Measurements from ENCODE around the gene COL9A1. TPM values are rescaled to one million over a fixed set of nuclear protein-coding genes. Genes with fewer than 3 reads are reported as not detected.

The COL9A1 gene
- total RNA-seq, 1 donor from 2014 or later = 7.8 TPM

GRCh38 chr6:70246118-70246517, 56.8 kb downstream of the COL9A1 start:
- no peaks in the 10 kb centered on the region for H3K4me1 ChIP-seq (ENCODE audit: control insufficient read depth in 3 of 3, insufficient read depth in 3 of 3, low read length in 3 of 3)
- H3K27me3 ChIP-seq (ENCODE audit: control insufficient read depth in 3 of 3, insufficient read depth in 3 of 3, low read length in 3 of 3) = no peaks in the 10 kb centered on the region
- H3K9ac ChIP-seq (ENCODE audit: low read depth in 1 of 3, low read length in 3 of 3) = no peak overlapping the region
- no peaks in the 10 kb centered on the region for H3K36me3 ChIP-seq (ENCODE audit: control insufficient read depth in 3 of 3, insufficient read depth in 3 of 3, low read length in 3 of 3)
- H3K9me3 ChIP-seq (ENCODE audit: control insufficient read depth in 3 of 3, low read length in 3 of 3) = no peaks in the 10 kb centered on the region
- H3K27ac ChIP-seq (ENCODE audit: low read depth, low read length) = no peak overlapping the region
- H3K4me3 ChIP-seq (ENCODE audit: low read length in 3 of 3) = no peak overlapping the region

GRCh38 chr6:70241991-70242420, 60.9 kb downstream of the COL9A1 start:
- Histone ChIP-seq H3K9ac (ENCODE audit: low read depth in 1 of 3, low read length in 3 of 3) (no peak overlapping the region), H3K36me3 (ENCODE audit: control insufficient read depth in 3 of 3, insufficient read depth in 3 of 3, low read length in 3 of 3) (no peaks in the 10 kb centered on the region), H3K4me3 (ENCODE audit: low read length in 3 of 3) (no peak overlapping the region), H3K27ac (ENCODE audit: low read depth, low read length) (no peak overlapping the region), H3K27me3 (ENCODE audit: control insufficient read depth in 3 of 3, insufficient read depth in 3 of 3, low read length in 3 of 3) (no peaks in the 10 kb centered on the region), H3K4me1 (ENCODE audit: control insufficient read depth in 3 of 3, insufficient read depth in 3 of 3, low read length in 3 of 3) (no peaks in the 10 kb centered on the region), H3K9me3 (ENCODE audit: control insufficient read depth in 3 of 3, low read length in 3 of 3) (no peaks in the 10 kb centered on the region)

GRCh38 chr6:70241031-70241430, 61.9 kb downstream of the COL9A1 start:
- Histone ChIP-seq H3K27me3 (ENCODE audit: control insufficient read depth in 3 of 3, insufficient read depth in 3 of 3, low read length in 3 of 3) (no peaks in the 10 kb centered on the region), H3K4me3 (ENCODE audit: low read length in 3 of 3) (no peak overlapping the region), H3K36me3 (ENCODE audit: control insufficient read depth in 3 of 3, insufficient read depth in 3 of 3, low read length in 3 of 3) (no peaks in the 10 kb centered on the region), H3K9me3 (ENCODE audit: control insufficient read depth in 3 of 3, low read length in 3 of 3) (no peaks in the 10 kb centered on the region), H3K27ac (ENCODE audit: low read depth, low read length) (no peak overlapping the region), H3K4me1 (ENCODE audit: control insufficient read depth in 3 of 3, insufficient read depth in 3 of 3, low read length in 3 of 3) (no peaks in the 10 kb centered on the region), H3K9ac (ENCODE audit: low read depth in 1 of 3, low read length in 3 of 3) (no peak overlapping the region)

GRCh38 chr6:70236343-70236742, 66.5 kb downstream of the COL9A1 start:
- no peak overlapping the region for H3K4me3 ChIP-seq (ENCODE audit: low read length in 3 of 3)
- H3K27me3 ChIP-seq (ENCODE audit: control insufficient read depth in 3 of 3, insufficient read depth in 3 of 3, low read length in 3 of 3) = no peaks in the 10 kb centered on the region
- no peaks in the 10 kb centered on the region for H3K4me1 ChIP-seq (ENCODE audit: control insufficient read depth in 3 of 3, insufficient read depth in 3 of 3, low read length in 3 of 3)
- H3K9me3 ChIP-seq (ENCODE audit: control insufficient read depth in 3 of 3, low read length in 3 of 3) = no peaks in the 10 kb centered on the region
- no peak overlapping the region for H3K27ac ChIP-seq (ENCODE audit: low read depth, low read length)
- H3K36me3 ChIP-seq (ENCODE audit: control insufficient read depth in 3 of 3, insufficient read depth in 3 of 3, low read length in 3 of 3) = no peaks in the 10 kb centered on the region
- H3K9ac ChIP-seq (ENCODE audit: low read depth in 1 of 3, low read length in 3 of 3) = no peak overlapping the region

- no peak overlapping the region for H3K9ac ChIP-seq (ENCODE audit: low read depth in 1 of 3, low read length in 3 of 3)
- H3K4me3 ChIP-seq (ENCODE audit: low read length in 3 of 3) = no peak overlapping the region
- no peaks in the 10 kb centered on the region for H3K27me3 ChIP-seq (ENCODE audit: control insufficient read depth in 3 of 3, insufficient read depth in 3 of 3, low read length in 3 of 3)
- no peaks in the 10 kb centered on the region for H3K36me3 ChIP-seq (ENCODE audit: control insufficient read depth in 3 of 3, insufficient read depth in 3 of 3, low read length in 3 of 3)
- H3K27ac ChIP-seq (ENCODE audit: low read depth, low read length) = no peak overlapping the region
- H3K4me1 ChIP-seq (ENCODE audit: control insufficient read depth in 3 of 3, insufficient read depth in 3 of 3, low read length in 3 of 3) = no peaks in the 10 kb centered on the region
- H3K9me3 ChIP-seq (ENCODE audit: control insufficient read depth in 3 of 3, low read length in 3 of 3) = no peaks in the 10 kb centered on the region
Measured at GRCh38 chr6:70234561-70235236, 68.2 kb downstream of the COL9A1 start.

- H3K9me3 ChIP-seq (ENCODE audit: control insufficient read depth in 3 of 3, low read length in 3 of 3) = no peaks in the 10 kb centered on the region
- no peak overlapping the region for H3K27ac ChIP-seq (ENCODE audit: low read depth, low read length)
- no peaks in the 10 kb centered on the region for H3K4me1 ChIP-seq (ENCODE audit: control insufficient read depth in 3 of 3, insufficient read depth in 3 of 3, low read length in 3 of 3)
- no peaks in the 10 kb centered on the region for H3K27me3 ChIP-seq (ENCODE audit: control insufficient read depth in 3 of 3, insufficient read depth in 3 of 3, low read length in 3 of 3)
- H3K36me3 ChIP-seq (ENCODE audit: control insufficient read depth in 3 of 3, insufficient read depth in 3 of 3, low read length in 3 of 3) = no peaks in the 10 kb centered on the region
- no peak overlapping the region for H3K9ac ChIP-seq (ENCODE audit: low read depth in 1 of 3, low read length in 3 of 3)
- no peak overlapping the region for H3K4me3 ChIP-seq (ENCODE audit: low read length in 3 of 3)
Measured at GRCh38 chr6:70231311-70231710, 71.6 kb downstream of the COL9A1 start.

GRCh38 chr6:70225055-70225454, 77.8 kb downstream of the COL9A1 start:
- H3K36me3 ChIP-seq (ENCODE audit: control insufficient read depth in 3 of 3, insufficient read depth in 3 of 3, low read length in 3 of 3) = no peaks in the 10 kb centered on the region
- H3K4me1 ChIP-seq (ENCODE audit: control insufficient read depth in 3 of 3, insufficient read depth in 3 of 3, low read length in 3 of 3) = no peaks in the 10 kb centered on the region
- H3K9ac ChIP-seq (ENCODE audit: low read depth in 1 of 3, low read length in 3 of 3) = no peak overlapping the region
- H3K27me3 ChIP-seq (ENCODE audit: control insufficient read depth in 3 of 3, insufficient read depth in 3 of 3, low read length in 3 of 3) = no peaks in the 10 kb centered on the region
- no peaks in the 10 kb centered on the region for H3K9me3 ChIP-seq (ENCODE audit: control insufficient read depth in 3 of 3, low read length in 3 of 3)
- H3K27ac ChIP-seq (ENCODE audit: low read depth, low read length) = no peak overlapping the region
- H3K4me3 ChIP-seq (ENCODE audit: low read length in 3 of 3) = no peak overlapping the region

GRCh38 chr6:70222439-70222749, 80.5 kb downstream of the COL9A1 start:
- Histone ChIP-seq H3K9ac (ENCODE audit: low read depth in 1 of 3, low read length in 3 of 3) (no peak overlapping the region), H3K36me3 (ENCODE audit: control insufficient read depth in 3 of 3, insufficient read depth in 3 of 3, low read length in 3 of 3) (no peaks in the 10 kb centered on the region), H3K4me1 (ENCODE audit: control insufficient read depth in 3 of 3, insufficient read depth in 3 of 3, low read length in 3 of 3) (no peaks in the 10 kb centered on the region), H3K4me3 (ENCODE audit: low read length in 3 of 3) (no peak overlapping the region), H3K27ac (ENCODE audit: low read depth, low read length) (no peak overlapping the region), H3K9me3 (ENCODE audit: control insufficient read depth in 3 of 3, low read length in 3 of 3) (no peaks in the 10 kb centered on the region), H3K27me3 (ENCODE audit: control insufficient read depth in 3 of 3, insufficient read depth in 3 of 3, low read length in 3 of 3) (no peaks in the 10 kb centered on the region)

- H3K4me1 ChIP-seq (ENCODE audit: control insufficient read depth in 3 of 3, insufficient read depth in 3 of 3, low read length in 3 of 3) = no peaks in the 10 kb centered on the region
- H3K9ac ChIP-seq (ENCODE audit: low read depth in 1 of 3, low read length in 3 of 3) = no peak overlapping the region
- H3K9me3 ChIP-seq (ENCODE audit: control insufficient read depth in 3 of 3, low read length in 3 of 3) = no peaks in the 10 kb centered on the region
- H3K27ac ChIP-seq (ENCODE audit: low read depth, low read length) = no peak overlapping the region
- no peaks in the 10 kb centered on the region for H3K36me3 ChIP-seq (ENCODE audit: control insufficient read depth in 3 of 3, insufficient read depth in 3 of 3, low read length in 3 of 3)
- H3K4me3 ChIP-seq (ENCODE audit: low read length in 3 of 3) = no peak overlapping the region
- peaks cover 0 to 1% (median 0%) of the 10 kb centered on the region in 3 donors for H3K27me3 ChIP-seq (ENCODE audit: control insufficient read depth in 3 of 3, insufficient read depth in 3 of 3, low read length in 3 of 3)
Measured at GRCh38 chr6:70221715-70222438, 81.0 kb downstream of the COL9A1 start.

- Histone ChIP-seq H3K4me1 (ENCODE audit: control insufficient read depth in 3 of 3, insufficient read depth in 3 of 3, low read length in 3 of 3) (no peaks in the 10 kb centered on the region), H3K27ac (ENCODE audit: low read depth, low read length) (no peak overlapping the region), H3K4me3 (ENCODE audit: low read length in 3 of 3) (no peak overlapping the region), H3K9me3 (ENCODE audit: control insufficient read depth in 3 of 3, low read length in 3 of 3) (no peaks in the 10 kb centered on the region), H3K36me3 (ENCODE audit: control insufficient read depth in 3 of 3, insufficient read depth in 3 of 3, low read length in 3 of 3) (no peaks in the 10 kb centered on the region), H3K9ac (ENCODE audit: low read depth in 1 of 3, low read length in 3 of 3) (no peak overlapping the region), H3K27me3 (ENCODE audit: control insufficient read depth in 3 of 3, insufficient read depth in 3 of 3, low read length in 3 of 3) (peaks cover 0 to 4% (median 0%) of the 10 kb centered on the region in 3 donors)
Measured at GRCh38 chr6:70221025-70221714, 81.7 kb downstream of the COL9A1 start.

Measured in skeletal muscle tissue (tissue), 4 donors.